Panc1 (cell line): ENCODE results near the gene CLDN6. TPM values are rescaled to one million over a fixed set of nuclear protein-coding genes. Genes with fewer than 3 reads are reported as not detected.
A peak's percentile ranks its signal among the peaks of the same experiment; 100 is the strongest.

ENCODE experiments used
- ATAC-seq: fragments of 200-7000 bp; cut with Tn5 transposase; 2 replicates; pipeline ENCODE4 v1.9.1; 2020; ENCODE audit warnings: mild to moderate bottlenecking, moderate library complexity
- BruUV-seq: library from RNA; stranded (reverse); fragments of 400-500 nt; replicated peaks from 2 replicates; lab custom pipeline; 2021; lab: Mats Ljungman, UMichigan
- CTCF ChIA-PET: fragments of 300-600 bp; sonication (Branson Sonifier 250); formaldehyde crosslinking; loops from one replicate; lab custom pipeline; 2022; ENCODE audit warnings: antibody characterized with exemption; lab: Charles Lee
- POLR2A ChIA-PET: fragments of 300-600 bp; sonication (Branson Sonifier 250); formaldehyde crosslinking; loops from one replicate; lab custom pipeline; 2022; ENCODE audit warnings: antibody characterized with exemption; lab: Charles Lee
- DNase-seq: peaks from one replicate; pipeline ENCODE4 v3.0.0-alpha.2; 2010; ENCODE audit warnings: low read depth, low spot score
- H3K27ac ChIP-seq: 2 replicates; pipeline ENCODE4 v1.5.1; 2011; ENCODE audit warnings: mild to moderate bottlenecking, low read length, inconsistent platforms
- H3K27me3 ChIP-seq: fragments of 200-500 bp; sonication (Bioruptor generic); 2 replicates; pipeline ENCODE4 v1.6.0; 2014; ENCODE audit warnings: low read length, inconsistent platforms; ENCODE audit not compliant: control insufficient read depth, insufficient read depth
- H3K36me3 ChIP-seq: fragments of 200-500 bp; sonication (Bioruptor generic); 2 replicates; pipeline ENCODE4 v1.5.1; 2014; ENCODE audit warnings: inconsistent platforms, mild to moderate bottlenecking, low read length, moderate library complexity; ENCODE audit not compliant: control insufficient read depth, insufficient read depth
- H3K4me1 ChIP-seq: 2 replicates; pipeline ENCODE4 v1.5.1; 2011; ENCODE audit warnings: inconsistent platforms, mild to moderate bottlenecking, low read length, moderate library complexity; ENCODE audit not compliant: control insufficient read depth, insufficient read depth
- H3K4me3 ChIP-seq, 2 experiments: 2 replicates each; pipeline ENCODE4 v1.5.1; 2011 to 2012; ENCODE audit warnings: low read depth in 2 of 2, low read length in 2 of 2, mild to moderate bottlenecking in 2 of 2, inconsistent platforms in 1 of 2, moderate library complexity in 1 of 2
- H3K9me3 ChIP-seq: fragments of 200-500 bp; sonication (Bioruptor generic); 2 replicates; pipeline ENCODE4 v1.5.1; 2014; ENCODE audit warnings: low read depth, mild to moderate bottlenecking, inconsistent platforms, low read length, moderate library complexity; ENCODE audit not compliant: control insufficient read depth, insufficient read depth
- CTCF ChIP-seq: fragments of 450-650 bp; IDR thresholded peaks from 2 replicates; pipeline ENCODE4 v1.5.1; 2017; ENCODE audit warnings: mild to moderate bottlenecking
- POLR2AphosphoS5 ChIP-seq: IDR thresholded peaks from 2 replicates; pipeline ENCODE4 v1.6.1; 2012; ENCODE audit warnings: mild to moderate bottlenecking, low read depth, low read length, moderate library complexity
- REST ChIP-seq, 2 experiments: IDR thresholded peaks; 2 replicates each; pipeline ENCODE4 v1.6.1; 2011 to 2012; ENCODE audit warnings: low read depth in 2 of 2, control low read depth in 1 of 2, low read length in 1 of 2, mild to moderate bottlenecking in 1 of 2, moderate library complexity in 1 of 2; ENCODE audit not compliant: insufficient read depth in 1 of 2
- SIN3A ChIP-seq: IDR thresholded peaks from 2 replicates; pipeline ENCODE4 v1.6.1; 2012; ENCODE audit warnings: low read depth, mild to moderate bottlenecking, low read length, moderate library complexity, borderline replicate concordance; ENCODE audit not compliant: insufficient read depth
- TCF7L2 ChIP-seq: IDR thresholded peaks from 2 replicates; pipeline ENCODE4 v1.6.1; 2011; ENCODE audit warnings: mild to moderate bottlenecking, low read depth, low read length, inconsistent platforms
- in situ Hi-C: cut with HindIII; loops from 2 replicates; pipeline ENCODE4 v1.10.0; 2016; ENCODE audit warnings: low sequenced_read_pairs, low pct_unique_long_range_greater_than_20kb
- intact Hi-C: fragments of 100-400 bp; cut with micrococcal nuclease; formaldehyde crosslinking; loops from one replicate; pipeline ENCODE4 v1.10.0; 2022; ENCODE audit not compliant: unreplicated experiment
- total RNA-seq: library from RNA; stranded (reverse); gene quantifications from one replicate; pipeline ENCODE4 v1.2.1, GENCODE V29; 2021; ENCODE audit not compliant: unreplicated experiment

Gene CLDN6
- total RNA-seq, 1 experiment from 2014 or later, result 1.2 TPM

DNA sequence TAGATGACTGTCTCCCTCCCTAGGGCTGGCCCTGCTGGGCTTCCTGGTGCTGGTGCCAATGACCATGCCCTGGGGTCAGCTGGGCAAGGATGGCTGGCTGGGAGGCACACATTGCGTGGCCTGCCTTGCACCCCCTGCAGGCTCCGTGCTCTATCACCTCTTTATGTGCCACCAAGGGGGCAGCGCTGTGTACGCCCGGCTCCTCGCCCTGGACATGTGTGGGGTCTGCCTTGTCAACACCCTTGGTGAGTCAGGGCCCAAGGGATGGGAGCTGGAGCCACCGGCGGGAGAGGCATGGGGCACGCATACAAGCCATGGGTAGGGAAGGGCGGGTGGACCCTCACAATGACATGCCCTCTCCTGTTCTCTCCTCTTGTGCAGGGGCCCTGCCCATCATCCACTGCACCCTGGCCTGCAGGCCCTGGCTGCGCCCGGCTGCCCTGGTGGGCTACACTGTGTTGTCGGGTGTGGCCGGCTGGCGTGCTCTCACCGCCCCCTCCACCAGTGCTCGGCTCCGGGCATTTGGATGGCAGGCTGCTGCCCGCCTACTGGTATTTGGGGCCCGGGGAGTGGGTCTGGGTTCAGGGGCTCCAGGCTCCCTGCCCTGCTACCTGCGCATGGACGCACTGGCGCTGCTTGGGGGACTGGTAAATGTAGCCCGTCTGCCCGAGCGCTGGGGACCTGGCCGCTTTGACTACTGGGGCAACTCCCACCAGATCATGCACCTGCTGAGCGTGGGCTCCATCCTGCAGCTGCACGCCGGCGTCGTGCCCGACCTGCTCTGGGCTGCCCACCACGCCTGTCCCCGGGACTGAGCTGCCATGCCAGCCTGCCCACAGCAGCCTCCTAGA, 46.6 kb downstream of the CLDN6 start:
- H3K27me3 ChIP-seq, result no peaks in the 10 kb centered on the region
- in situ Hi-C loops, result no loop called here
- no peak for ATAC-seq
- no peaks in the 10 kb centered on the region for H3K36me3 ChIP-seq
- DNase-seq, result no peak
- H3K27ac ChIP-seq, result peak overlapping the region; percentile 85
- ChIA-PET CTCF (no interaction called here), POLR2A (no interaction called here)
- H3K9me3 ChIP-seq, result no peaks in the 10 kb centered on the region
- peak overlapping the region; percentile 69 to 70; a peak in 2 of 4 replicates for H3K4me3 ChIP-seq
- BruUV-seq, result no TSS peak
- TF ChIP-seq TCF7L2, result no peak
- peak; percentile 24 for TF ChIP-seq POLR2AphosphoS5
- TF ChIP-seq CTCF, result no peak
- no peak for TF ChIP-seq REST (IDR thresholded peaks at IDR 0.05; ENCODE audit: insufficient read depth in 1 of 2, low read depth in 2 of 2, low read length in 1 of 2)
- no peak for TF ChIP-seq SIN3A
- intact Hi-C loops, result no loop called here
- H3K4me1 ChIP-seq, result peaks cover 48% of the 10 kb centered on the region

DNA sequence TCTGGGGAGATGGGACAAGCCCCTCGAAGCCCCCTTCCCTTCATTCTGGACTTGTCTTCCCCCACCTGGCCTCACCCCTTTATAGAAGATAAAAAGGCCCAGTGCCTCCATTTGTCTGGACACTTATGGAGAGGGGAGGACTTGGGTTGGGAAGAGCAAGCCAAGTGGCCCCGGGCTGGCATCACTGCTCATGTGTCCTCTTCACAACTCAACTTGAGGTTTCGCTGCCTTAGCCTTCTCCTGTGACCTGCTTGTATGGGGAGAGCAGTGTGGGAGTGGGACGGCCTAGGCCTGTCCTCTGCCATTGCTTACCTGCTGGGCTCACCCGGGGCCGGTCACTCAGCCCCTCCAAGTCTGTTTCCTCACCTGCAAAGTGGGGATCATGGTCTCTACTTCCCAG, 47.4 kb downstream of the CLDN6 start:
- ATAC-seq, result no peak

More for the DNA sequence above, 47.4 kb downstream of the CLDN6 start:
- Histone ChIP-seq H3K27me3 (no peaks in the 10 kb centered on the region), H3K27ac (peak overlapping the region; percentile 85), H3K36me3 (no peaks in the 10 kb centered on the region), H3K4me3 (peak overlapping the region; percentile 69 to 70), H3K9me3 (no peaks in the 10 kb centered on the region), H3K4me1 (peaks cover 48% of the 10 kb centered on the region)
- intact Hi-C loops (no loop called here), in situ Hi-C loops (no loop called here)
- TF ChIP-seq REST (IDR thresholded peaks at IDR 0.05; ENCODE audit: insufficient read depth in 1 of 2, low read depth in 2 of 2, low read length in 1 of 2) (no peak), POLR2AphosphoS5 (no peak), SIN3A (no peak), TCF7L2 (no peak), CTCF (no peak)
- BruUV-seq, result no TSS peak
- POLR2A ChIA-PET, result no interaction called here
- CTCF ChIA-PET, result interaction anchor here (0.6 kb wide), 1 partner anchor 8 kb away, joined by 6 read pairs; no protein-coding TSS in a partner anchor
- no peak for DNase-seq
